GM21576 (cell line): ENCODE results near the gene CCT7.
A peak's percentile ranks its signal among the peaks of the same experiment; 100 is the strongest.
"Not testable (repeated sequence)": the region's sequence is repeated elsewhere in the genome, so short reads cannot be mapped to it uniquely, and the experiment has no call there.

ENCODE experiments used
- ATAC-seq: cut with Tn5 transposase; IDR thresholded peaks from one replicate; pipeline ENCODE4 v1.9.1; 2021; ENCODE audit warnings: mild to moderate bottlenecking, moderate library complexity; ENCODE audit not compliant: unreplicated experiment

The CCT7 gene

GRCh38 chr2:73233932-73234832 lies at the start of gene CCT7:
Gene CCT7 (plus strand): TSS chr2:73234308. CDS start chr2:73234379, 71 bp downstream.
- peak; percentile 55 for ATAC-seq

DNA sequence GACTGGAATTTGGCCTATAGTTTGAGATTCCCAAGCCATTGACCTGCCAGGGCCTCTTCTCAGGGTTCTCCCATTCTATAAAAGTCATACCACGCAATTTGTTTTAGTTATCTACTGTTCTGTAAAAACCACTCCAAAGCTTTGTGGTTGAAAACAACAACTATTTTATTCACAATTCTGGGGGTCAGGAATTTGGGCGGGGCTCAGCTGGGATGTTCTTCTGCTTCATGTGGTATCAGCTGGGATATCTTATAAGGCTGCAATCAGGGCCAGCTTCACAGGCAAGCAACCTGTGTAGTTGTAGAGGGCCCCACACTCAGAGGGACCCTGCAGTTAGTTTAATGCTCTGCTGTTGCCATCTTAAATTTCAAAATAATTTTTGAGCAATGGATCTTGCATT lies 48.1 kb upstream of the CCT7 start:
- ATAC-seq: no peak

DNA sequence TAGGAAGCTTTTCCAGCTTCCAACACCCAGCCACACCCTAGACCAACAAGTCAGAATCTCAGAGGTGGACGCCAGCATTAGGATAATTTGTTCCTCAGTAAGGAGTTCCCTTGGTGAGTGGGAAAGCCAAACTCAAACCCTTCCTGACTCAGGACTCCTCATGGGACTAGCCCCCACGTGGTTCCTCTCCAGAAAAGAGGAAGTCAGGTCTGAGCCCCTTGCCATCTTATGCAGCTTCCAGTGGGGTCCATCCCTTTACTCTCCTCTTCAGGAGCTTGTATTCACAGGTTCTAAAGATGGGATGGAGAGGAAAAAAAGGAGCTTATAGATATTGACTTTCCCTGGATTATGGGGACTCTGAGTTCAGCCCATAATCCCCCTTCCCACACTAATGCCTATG lies 46.6 kb upstream of the CCT7 start:
- no peak for ATAC-seq

- no peak for ATAC-seq
Measured at GRCh38 chr2:73197579-73197978, 36.5 kb upstream of the CCT7 start.

DNA sequence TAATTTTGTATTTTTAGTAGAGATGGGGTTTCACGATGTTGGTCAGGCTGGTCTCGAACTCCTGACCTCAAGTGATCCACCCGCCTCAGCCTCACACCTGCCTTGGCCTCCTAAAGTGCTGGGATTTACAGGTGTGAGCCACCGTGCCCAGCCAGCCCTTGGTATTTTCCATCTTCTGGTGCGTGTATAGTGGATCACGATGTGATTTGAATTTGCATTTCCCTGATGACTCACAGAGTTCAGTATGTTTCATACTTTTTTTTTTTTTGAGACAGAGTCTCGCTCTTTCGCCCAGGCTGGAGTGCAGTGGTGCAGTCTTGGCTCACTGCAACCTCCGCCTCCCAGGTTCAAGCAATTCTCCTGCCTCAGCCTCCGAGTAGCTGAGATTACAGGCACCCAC lies 33.8 kb upstream of the CCT7 start:
- not testable (repeated sequence) for ATAC-seq

DNA sequence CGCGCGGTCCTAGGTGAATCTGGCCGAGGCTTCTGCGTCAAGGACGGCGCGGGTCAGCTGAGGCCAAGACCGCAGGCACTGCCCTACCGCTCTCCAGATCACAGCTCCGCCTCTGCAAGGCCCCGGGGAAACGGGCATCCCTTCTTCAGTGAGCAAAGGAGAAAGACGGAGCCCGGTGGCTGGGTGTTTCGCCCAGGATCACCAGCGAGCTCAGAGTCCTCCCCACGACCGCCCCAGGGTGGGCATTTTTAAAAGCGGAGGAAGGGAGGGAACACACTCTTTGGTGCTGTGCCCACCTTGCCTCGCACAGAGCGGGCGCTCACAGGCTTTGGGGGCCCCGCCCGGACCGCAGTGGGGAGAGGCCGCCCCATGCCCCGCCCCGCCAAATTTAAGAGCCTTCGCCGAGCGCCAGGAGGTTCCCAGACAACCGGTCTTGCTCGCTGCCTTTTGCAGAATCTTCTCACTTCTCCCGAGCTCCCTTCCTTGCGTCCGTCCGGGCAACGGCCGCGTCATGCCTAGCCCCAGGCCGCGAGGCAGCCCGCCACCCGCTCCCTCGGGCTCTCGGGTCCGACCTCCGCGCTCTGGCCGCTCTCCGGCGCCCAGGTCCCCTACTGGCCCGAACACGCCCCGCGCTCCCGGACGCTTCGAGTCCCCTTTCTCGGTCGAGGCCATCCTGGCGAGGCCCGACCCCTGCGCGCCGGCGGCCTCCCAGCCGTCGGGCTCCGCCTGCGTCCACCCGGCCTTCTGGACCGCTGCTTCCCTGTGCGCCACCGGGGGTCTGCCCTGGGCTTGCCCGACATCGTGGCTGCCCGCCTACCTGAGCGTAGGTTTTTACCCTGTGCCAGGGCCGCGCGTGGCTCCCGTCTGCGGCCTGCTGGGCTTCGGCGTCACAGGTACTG lies 31.7 kb upstream of the CCT7 start, which contains the start of gene NOTO:
TSS of gene NOTO (plus strand) at position 419 of the 899 bp plus-strand sequence. CDS start at position 512, 93 bp downstream.
- ATAC-seq: no peak

GRCh38 chr2:73203055-73203681 lies 30.9 kb upstream of the CCT7 start:
- ATAC-seq: no peak

DNA sequence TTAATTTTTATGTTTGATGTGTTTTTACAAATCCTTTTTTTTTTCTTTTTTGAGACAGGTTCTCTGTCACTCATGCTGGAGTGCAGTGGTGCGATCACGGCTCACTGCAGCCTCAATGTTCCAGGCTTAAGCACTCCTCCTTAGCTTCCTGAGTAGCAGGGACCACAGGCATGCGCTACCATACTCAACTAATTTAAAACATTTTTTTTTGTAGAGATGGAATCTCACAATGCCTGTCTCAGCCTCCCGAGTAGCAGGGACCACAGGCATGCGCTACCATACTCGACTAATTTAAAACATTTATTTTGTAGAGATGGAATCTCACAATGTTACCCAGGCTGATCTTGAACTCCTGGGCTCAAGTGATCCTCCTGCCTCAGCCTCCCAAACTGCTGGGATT lies 28.5 kb upstream of the CCT7 start:
- ATAC-seq: no peak

- ATAC-seq: no peak
Measured at GRCh38 chr2:73208258-73208657, 25.9 kb upstream of the CCT7 start.

GRCh38 chr2:73210019-73210418 lies 24.1 kb upstream of the CCT7 start:
- ATAC-seq: no peak

DNA sequence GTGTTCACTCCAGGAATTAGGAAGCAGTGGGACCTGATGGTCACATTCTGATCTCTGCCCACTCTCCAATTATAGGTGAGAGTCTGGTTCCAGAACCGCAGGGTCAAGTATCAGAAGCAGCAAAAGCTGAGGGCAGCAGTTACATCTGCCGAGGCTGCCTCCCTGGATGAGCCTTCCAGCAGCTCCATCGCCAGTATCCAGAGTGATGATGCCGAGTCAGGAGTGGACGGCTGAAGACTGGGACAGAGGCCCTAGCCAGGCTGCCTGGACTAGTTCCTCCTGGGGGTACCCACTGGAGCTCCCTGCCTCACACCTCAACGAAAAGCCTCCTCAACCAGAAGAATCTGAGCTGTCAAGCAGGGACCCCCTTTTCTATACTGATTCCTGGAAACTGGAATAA lies 23.4 kb upstream of the CCT7 start:
- ATAC-seq: no peak

- ATAC-seq: no peak
Measured at GRCh38 chr2:73212098-73212447, 22.0 kb upstream of the CCT7 start.

DNA sequence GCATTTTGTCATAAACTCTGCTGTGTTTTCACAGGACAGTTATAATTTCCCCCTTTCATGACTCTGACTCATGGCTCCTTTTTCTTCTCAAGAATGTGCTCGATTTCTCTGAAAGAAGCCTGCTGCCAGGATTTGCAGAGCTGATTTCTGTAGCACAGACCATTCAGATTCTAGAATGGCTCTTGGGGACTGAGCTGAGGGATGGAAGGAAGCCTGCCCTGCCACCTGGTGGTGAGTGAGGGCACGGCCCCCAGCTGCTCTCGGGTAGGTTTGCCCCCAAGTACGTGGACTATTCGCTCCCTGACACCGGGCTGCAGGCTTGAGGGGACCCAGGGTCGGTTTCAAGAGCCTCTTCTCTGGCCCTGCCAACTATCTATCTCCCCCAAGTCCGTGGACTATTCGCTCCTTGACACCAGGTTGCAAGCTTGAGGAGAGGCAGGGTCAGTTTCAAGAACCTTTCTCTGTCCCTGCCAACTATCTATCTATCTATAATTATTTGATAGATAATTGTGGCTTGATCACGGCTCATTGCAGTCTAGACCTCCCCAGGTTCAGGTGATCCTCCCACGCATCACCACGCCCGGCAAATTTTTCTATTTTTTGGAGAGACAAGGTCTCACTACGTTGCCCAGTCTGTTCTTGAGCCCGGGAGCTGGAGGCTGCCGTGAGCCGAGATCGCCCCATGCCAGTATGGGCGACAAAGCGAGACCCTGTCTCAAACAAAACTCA lies 21.5 kb upstream of the CCT7 start:
- peak; percentile 73 for ATAC-seq

GRCh38 chr2:73214120-73215035 lies 19.7 kb upstream of the CCT7 start, which contains the start of gene SMYD5:
Gene SMYD5 (plus strand): TSS chr2:73214245. CDS start chr2:73214267, 22 bp downstream.
- peak; percentile 92 for ATAC-seq

- ATAC-seq: no peak
Measured at GRCh38 chr2:73215254-73215653, 18.9 kb upstream of the CCT7 start.

DNA sequence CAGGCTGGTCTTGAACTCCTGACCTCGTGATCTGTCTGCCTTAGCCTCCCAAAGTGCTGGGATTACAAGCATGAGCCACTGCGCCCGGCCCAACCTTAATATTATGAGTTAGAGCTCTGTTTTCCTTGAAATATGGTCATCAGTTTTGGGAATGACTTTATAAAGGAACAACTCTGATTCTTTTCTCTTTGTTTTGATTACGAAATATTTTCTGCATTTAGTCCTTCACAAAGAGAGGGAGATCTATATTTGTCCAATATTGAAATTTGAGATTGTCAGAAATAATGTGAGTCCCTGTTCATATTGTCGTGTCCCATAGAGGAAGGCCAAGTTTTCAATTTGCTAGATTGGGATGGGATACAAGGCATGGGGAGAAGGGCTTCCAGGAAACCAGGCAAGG lies 16.9 kb upstream of the CCT7 start:
- no peak for ATAC-seq

DNA sequence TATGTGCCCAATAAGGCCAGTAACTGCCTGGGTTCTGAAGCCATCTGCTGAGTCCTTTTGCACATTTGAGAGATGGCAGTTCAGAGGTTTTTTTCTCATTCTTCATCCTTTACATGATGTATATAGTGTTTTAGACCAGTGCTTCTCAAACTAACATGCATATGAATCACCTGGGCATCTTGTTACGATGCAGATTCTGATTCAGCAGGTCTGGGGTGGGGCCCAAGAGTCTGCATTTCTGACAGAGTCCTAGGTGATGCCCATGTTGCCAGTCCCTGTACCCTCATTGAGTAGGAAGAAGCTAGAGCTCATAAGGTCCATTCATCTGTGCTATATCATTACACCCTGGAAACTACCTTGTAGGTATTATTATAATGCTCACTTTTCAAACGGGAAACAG lies 16.3 kb upstream of the CCT7 start:
- no peak for ATAC-seq

DNA sequence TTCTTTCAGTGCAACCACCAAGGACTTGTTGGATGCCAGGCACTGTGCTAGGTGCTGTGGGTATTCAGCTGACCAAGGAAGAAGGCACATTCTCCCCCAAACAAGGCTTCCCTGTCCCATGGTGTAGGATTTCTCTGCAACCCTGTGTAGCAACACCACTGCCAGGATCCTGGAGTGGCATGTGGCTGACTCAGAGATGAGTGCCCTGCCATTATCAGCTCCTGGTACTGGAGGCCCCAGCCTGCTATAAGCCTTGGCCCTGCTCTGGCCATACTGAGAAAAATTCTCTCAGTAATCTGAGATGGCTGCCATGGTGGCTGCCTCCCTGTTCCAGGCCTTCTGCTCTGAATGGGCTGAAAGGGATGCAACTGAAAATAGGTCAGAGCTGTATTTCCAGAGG lies 15.8 kb upstream of the CCT7 start:
- no peak for ATAC-seq

- no peak for ATAC-seq
Measured at GRCh38 chr2:73223821-73224220, 10.3 kb upstream of the CCT7 start.
